GM18498 (cell line): ENCODE data around the gene SAYSD1.
"Not testable (repeated sequence)": the region's sequence is repeated elsewhere in the genome, so short reads cannot be mapped to it uniquely, and the experiment has no call there.

ENCODE experiments used
- ATAC-seq: cut with Tn5 transposase; IDR thresholded peaks from one replicate; pipeline ENCODE4 v1.9.1; 2021; ENCODE audit warnings: mild to moderate bottlenecking, moderate library complexity; ENCODE audit not compliant: unreplicated experiment

SAYSD1 gene

GRCh38 chr6:39114704-39115599 lies at the start of gene SAYSD1:
TSS of gene SAYSD1 (minus strand) at chr6:39115186. CDS start at chr6:39115089, 97 bp downstream.
- ATAC-seq = peak; percentile 94

GRCh38 chr6:39157511-39157910 lies 42.5 kb upstream of the SAYSD1 start:
- no peak for ATAC-seq

GRCh38 chr6:39156801-39157200 lies 41.8 kb upstream of the SAYSD1 start:
- ATAC-seq = no peak

GRCh38 chr6:39154705-39155104 lies 39.7 kb upstream of the SAYSD1 start:
- no peak for ATAC-seq

GRCh38 chr6:39153766-39154397 lies 38.9 kb upstream of the SAYSD1 start:
- ATAC-seq = no peak

GRCh38 chr6:39152262-39152661 lies 37.3 kb upstream of the SAYSD1 start:
- no peak for ATAC-seq

- ATAC-seq = no peak
Observed at GRCh38 chr6:39151211-39151610, 36.2 kb upstream of the SAYSD1 start.

- no peak for ATAC-seq
Observed at GRCh38 chr6:39144481-39145173, 29.6 kb upstream of the SAYSD1 start.

GRCh38 chr6:39143238-39143930 lies 28.4 kb upstream of the SAYSD1 start:
- no peak for ATAC-seq

GRCh38 chr6:39140556-39141167 lies 25.7 kb upstream of the SAYSD1 start:
- ATAC-seq = no peak

GRCh38 chr6:39137245-39137644 lies 22.3 kb upstream of the SAYSD1 start:
- ATAC-seq = no peak

GRCh38 chr6:39136207-39136606 lies 21.2 kb upstream of the SAYSD1 start:
- not testable (repeated sequence) for ATAC-seq

- ATAC-seq = not testable (repeated sequence)
Observed at GRCh38 chr6:39134761-39135160, 19.8 kb upstream of the SAYSD1 start.

GRCh38 chr6:39130691-39131090 lies 15.7 kb upstream of the SAYSD1 start:
- ATAC-seq = no peak

- no peak for ATAC-seq
Observed at GRCh38 chr6:39128832-39129231, 13.8 kb upstream of the SAYSD1 start.

GRCh38 chr6:39128106-39128505 lies 13.1 kb upstream of the SAYSD1 start:
- no peak for ATAC-seq

- no peak for ATAC-seq
Observed at GRCh38 chr6:39124114-39124513, 9.1 kb upstream of the SAYSD1 start.

- ATAC-seq = no peak
Observed at GRCh38 chr6:39118921-39119320, 3.9 kb upstream of the SAYSD1 start.

- peak; percentile 15 for ATAC-seq
Observed at GRCh38 chr6:39114388-39114703, 640 bp downstream of the SAYSD1 start.

- no peak for ATAC-seq
Observed at GRCh38 chr6:39113788-39114187, 1.2 kb downstream of the SAYSD1 start.

- ATAC-seq = no peak
Observed at GRCh38 chr6:39111280-39111679, 3.7 kb downstream of the SAYSD1 start.
